Effector memory CD4-positive, alpha-beta T cell (primary cell): ENCODE results near the gene CEND1.

Source experiments
- DNase-seq, 3 donors: peaks; one replicate each; pipeline ENCODE4 v3.0.0-alpha.2; 2020
- H3K27ac ChIP-seq: 2 replicates; pipeline ENCODE4 v1.7.0; 2013; ENCODE audit warnings: mild to moderate bottlenecking, low read length, moderate library complexity; ENCODE audit not compliant: insufficient read depth, poor library complexity, severe bottlenecking
- H3K27me3 ChIP-seq: replicated peaks from 2 replicates; pipeline ENCODE4 v1.7.0; 2013; ENCODE audit warnings: mild to moderate bottlenecking, low read length; ENCODE audit not compliant: insufficient read depth, control insufficient read depth, poor library complexity, severe bottlenecking
- H3K36me3 ChIP-seq: 2 replicates; pipeline ENCODE4 v1.7.0; 2013; ENCODE audit warnings: mild to moderate bottlenecking, low read length, moderate library complexity; ENCODE audit not compliant: control insufficient read depth, insufficient read depth
- H3K4me1 ChIP-seq: 2 replicates; pipeline ENCODE4 v1.7.0; 2013; ENCODE audit warnings: low read length, mild to moderate bottlenecking; ENCODE audit not compliant: control insufficient read depth, insufficient read depth, poor library complexity, severe bottlenecking
- H3K4me3 ChIP-seq: 2 replicates; pipeline ENCODE4 v1.7.0; 2013; ENCODE audit warnings: low read length, low read depth, mild to moderate bottlenecking; ENCODE audit not compliant: insufficient read depth, poor library complexity, severe bottlenecking
- H3K9me3 ChIP-seq: 2 replicates; pipeline ENCODE4 v1.7.0; 2013; ENCODE audit warnings: mild to moderate bottlenecking, low read length, moderate library complexity; ENCODE audit not compliant: control insufficient read depth

The CEND1 gene

GRCh38 chr11:802693-803466 lies 13.0 kb upstream of the CEND1 start:
- H3K36me3 ChIP-seq = peaks cover 13% of the 10 kb centered on the region
- no peaks in the 10 kb centered on the region for H3K9me3 ChIP-seq
- peaks cover 15% of the 10 kb centered on the region for H3K4me1 ChIP-seq
- no peak overlapping the region for H3K4me3 ChIP-seq
- no peak overlapping the region for H3K27ac ChIP-seq
- no peaks in the 10 kb centered on the region for H3K27me3 ChIP-seq
- DNase-seq = no peak

GRCh38 chr11:802018-802617 lies 12.2 kb upstream of the CEND1 start:
- DNase-seq = no peak
- peaks cover 21% of the 10 kb centered on the region for H3K4me1 ChIP-seq
- H3K9me3 ChIP-seq = no peaks in the 10 kb centered on the region
- H3K36me3 ChIP-seq = peaks cover 13% of the 10 kb centered on the region
- no peak overlapping the region for H3K4me3 ChIP-seq
- no peak overlapping the region for H3K27ac ChIP-seq
- no peaks in the 10 kb centered on the region for H3K27me3 ChIP-seq

- Histone ChIP-seq H3K4me1 (peaks cover 30% of the 10 kb centered on the region), H3K4me3 (no peak overlapping the region), H3K27ac (no peak overlapping the region), H3K9me3 (no peaks in the 10 kb centered on the region), H3K27me3 (no peaks in the 10 kb centered on the region), H3K36me3 (peaks cover 13% of the 10 kb centered on the region)
- DNase-seq = no peak
Observed at GRCh38 chr11:801097-801780, 11.3 kb upstream of the CEND1 start.

- no peak overlapping the region for H3K27ac ChIP-seq
- H3K4me3 ChIP-seq = no peak overlapping the region
- H3K4me1 ChIP-seq = peaks cover 33% of the 10 kb centered on the region
- H3K27me3 ChIP-seq = no peaks in the 10 kb centered on the region
- peaks cover 13% of the 10 kb centered on the region for H3K36me3 ChIP-seq
- no peak for DNase-seq
- H3K9me3 ChIP-seq = no peaks in the 10 kb centered on the region
Observed at GRCh38 chr11:800473-800872, 10.6 kb upstream of the CEND1 start.

GRCh38 chr11:799641-800316 lies 9.9 kb upstream of the CEND1 start:
- Histone ChIP-seq H3K27ac (no peak overlapping the region), H3K36me3 (peaks cover 13% of the 10 kb centered on the region), H3K4me1 (peaks cover 34% of the 10 kb centered on the region), H3K27me3 (no peaks in the 10 kb centered on the region), H3K9me3 (no peaks in the 10 kb centered on the region), H3K4me3 (no peak overlapping the region)
- no peak for DNase-seq

- Histone ChIP-seq H3K27me3 (no peaks in the 10 kb centered on the region), H3K4me3 (peak within 1 kb of the TSS; percentile 91), H3K9me3 (no peaks in the 10 kb centered on the region), H3K27ac (peak within 1 kb of the TSS; percentile 98), H3K4me1 (peaks cover 29% of the 10 kb centered on the region), H3K36me3 (peaks cover 22% of the 10 kb centered on the region)
- peak; percentile 70 to 75 (median 71) for DNase-seq
Observed at GRCh38 chr11:798093-798713, 8.3 kb upstream of the CEND1 start, which contains the start of gene SLC25A22. TSS of gene SLC25A22 (minus strand) at chr11:798281. CDS start at chr11:795006, 3,275 bp downstream.

GRCh38 chr11:797296-798092 lies 7.6 kb upstream of the CEND1 start:
- H3K4me1 ChIP-seq = peaks cover 29% of the 10 kb centered on the region

GRCh38 chr11:796565-797295 lies 6.8 kb upstream of the CEND1 start:
- Histone ChIP-seq H3K36me3 (peaks cover 30% of the 10 kb centered on the region), H3K27ac (peak overlapping the region; percentile 98), H3K9me3 (no peaks in the 10 kb centered on the region), H3K4me3 (peak overlapping the region; percentile 91), H3K27me3 (no peaks in the 10 kb centered on the region), H3K4me1 (peaks cover 29% of the 10 kb centered on the region)
- no peak for DNase-seq

More at GRCh38 chr11:797296-798092, 7.6 kb upstream of the CEND1 start:
- peak; percentile 70 to 81 (median 74) for DNase-seq
- Histone ChIP-seq H3K27ac (peak overlapping the region; percentile 98), H3K9me3 (no peaks in the 10 kb centered on the region), H3K4me3 (peak overlapping the region; percentile 91), H3K27me3 (no peaks in the 10 kb centered on the region), H3K36me3 (peaks cover 25% of the 10 kb centered on the region)
